ENCODE measurements around the gene SLC26A3.

Gene SLC26A3

DNA sequence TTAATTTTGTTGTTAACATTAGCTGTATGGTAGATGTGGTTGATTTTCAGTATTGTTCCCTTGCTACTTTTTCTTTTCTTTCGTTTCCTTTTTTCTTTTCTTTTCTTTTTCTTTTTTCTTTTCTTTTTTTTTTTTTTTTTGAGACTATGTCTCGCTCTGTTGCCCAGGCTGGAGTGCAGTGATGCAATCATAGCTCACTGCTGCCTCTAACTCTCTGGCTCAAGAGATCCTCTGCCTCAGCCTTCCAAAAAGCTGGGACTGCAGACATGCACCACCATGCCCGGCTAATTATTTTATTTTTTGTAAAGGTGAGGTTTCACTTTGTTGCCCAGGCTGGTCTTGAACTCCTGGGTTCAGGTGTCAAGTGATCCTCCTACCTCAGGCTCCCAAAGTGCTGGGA is 14.4 kb downstream of the SLC26A3 start:
- Histone ChIP-seq H3K4me2 (peak overlapping the region; percentile 27; the same call in 1 of the 2 replicates), H3K9me3 (no peaks in the 10 kb centered on the region), H3K4me3 (no peak overlapping the region), H3K36me3 (no peaks in the 10 kb centered on the region), H3K27ac (no peak overlapping the region), H3K9ac (no peak overlapping the region), H3K4me1 (peaks cover 8% of the 10 kb centered on the region; the same call in 1 of the 2 replicates), H3K27me3 (no peaks in the 10 kb centered on the region), H4K20me1 (no peaks in the 10 kb centered on the region)
- TF ChIP-seq Cebpa-rat (IDR thresholded peaks at IDR 0.05), result peak; percentile 80; the same call in 1 of the 2 replicates

DNA sequence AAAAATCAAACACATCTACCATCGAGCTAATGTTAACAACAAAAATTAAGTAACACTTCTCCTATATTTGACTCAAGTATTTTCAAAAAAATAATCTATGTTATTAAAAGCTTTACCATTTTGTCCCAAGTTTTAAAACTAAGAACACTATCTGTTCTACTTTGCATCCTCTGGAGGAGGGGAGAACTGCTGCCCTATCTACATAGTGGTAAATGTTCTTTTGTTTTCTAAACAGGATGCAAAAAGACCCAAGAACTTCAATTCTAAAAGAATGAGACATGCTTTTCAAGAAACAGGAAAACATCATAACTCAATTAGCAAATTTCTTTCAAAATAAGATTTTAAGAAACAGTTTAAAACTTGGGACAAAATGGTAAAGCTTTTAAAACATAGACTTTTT is 14.8 kb downstream of the SLC26A3 start:
- Histone ChIP-seq H3K27ac (no peak overlapping the region), H3K27me3 (no peaks in the 10 kb centered on the region), H3K9me3 (no peaks in the 10 kb centered on the region), H4K20me1 (no peaks in the 10 kb centered on the region), H3K4me3 (no peak overlapping the region), H3K4me2 (no peak overlapping the region), H3K4me1 (peaks cover 8% of the 10 kb centered on the region; the same call in 1 of the 2 replicates), H3K9ac (no peak overlapping the region), H3K36me3 (no peaks in the 10 kb centered on the region)
- no peak for TF ChIP-seq Cebpa-rat (IDR thresholded peaks at IDR 0.05)

DNA sequence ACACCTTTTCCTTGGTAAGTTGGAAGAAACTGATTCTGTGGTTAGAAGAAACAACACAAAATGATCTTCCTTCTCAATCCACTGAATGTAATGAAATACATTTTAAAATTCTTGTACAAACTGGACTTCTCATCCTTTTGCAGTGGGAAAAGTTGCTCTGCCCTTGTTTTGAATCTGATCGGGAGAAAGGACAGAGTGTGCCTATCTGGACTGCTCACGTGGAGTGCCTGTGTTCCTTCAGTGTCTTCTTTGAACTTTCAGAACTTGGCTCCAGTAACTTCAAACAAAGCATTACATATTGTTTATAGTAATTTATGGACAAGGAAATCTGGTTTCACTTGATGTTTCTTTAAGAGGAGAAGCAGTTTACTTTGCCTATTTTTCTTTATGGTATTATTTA is 17.1 kb downstream of the SLC26A3 start:
- Histone ChIP-seq H3K36me3 (no peaks in the 10 kb centered on the region), H3K4me2 (no peak overlapping the region), H3K4me1 (peaks cover 8% of the 10 kb centered on the region; the same call in 1 of the 2 replicates), H3K9me3 (no peaks in the 10 kb centered on the region), H3K27ac (no peak overlapping the region), H3K4me3 (no peak overlapping the region), H3K9ac (no peak overlapping the region), H3K27me3 (no peaks in the 10 kb centered on the region), H4K20me1 (no peaks in the 10 kb centered on the region)
- no peak for TF ChIP-seq Cebpa-rat (IDR thresholded peaks at IDR 0.05)

DNA sequence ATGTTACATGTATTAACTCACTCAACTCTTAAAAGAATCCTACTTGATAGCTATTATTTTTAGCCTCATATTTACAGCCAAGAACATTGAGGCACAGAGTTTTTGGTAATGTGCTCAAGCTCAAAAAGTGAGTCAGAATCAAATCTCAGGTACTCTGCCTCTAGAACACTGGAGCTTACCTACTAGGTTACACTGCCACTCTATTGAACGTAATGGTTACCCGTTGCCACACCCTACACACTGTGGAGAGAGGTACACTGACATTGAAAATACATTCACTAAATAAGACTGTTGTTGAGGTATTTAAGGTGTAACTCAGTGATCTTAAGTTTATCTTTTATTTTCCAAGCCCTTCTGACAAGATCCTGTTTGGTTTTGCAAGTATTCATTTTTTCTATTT is 17.9 kb downstream of the SLC26A3 start:
- Histone ChIP-seq H3K4me3 (no peak overlapping the region), H3K4me2 (no peak overlapping the region), H3K27me3 (no peaks in the 10 kb centered on the region), H4K20me1 (no peaks in the 10 kb centered on the region), H3K9me3 (no peaks in the 10 kb centered on the region), H3K9ac (no peak overlapping the region), H3K4me1 (peaks cover 8% of the 10 kb centered on the region; the same call in 1 of the 2 replicates), H3K36me3 (no peaks in the 10 kb centered on the region), H3K27ac (no peak overlapping the region)
- TF ChIP-seq Cebpa-rat (IDR thresholded peaks at IDR 0.05), result no peak

DNA sequence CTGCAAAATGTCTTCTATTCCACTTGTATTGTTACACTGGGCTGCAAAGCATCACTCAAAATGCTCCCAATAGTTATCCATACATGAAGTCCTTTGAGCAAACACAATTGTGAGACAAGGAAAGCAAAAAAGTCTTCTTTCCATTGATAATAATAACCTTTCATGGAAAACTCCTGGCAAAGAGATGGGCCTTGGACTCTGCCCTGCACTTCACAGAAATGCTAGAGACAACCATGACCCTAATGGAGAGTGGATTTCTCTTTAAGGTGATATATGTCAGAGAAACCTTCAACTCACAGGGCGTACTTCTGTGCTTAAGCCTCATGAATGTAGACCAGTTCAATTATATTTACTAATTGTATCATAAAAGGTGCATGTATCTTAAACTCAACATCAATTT is 19.4 kb downstream of the SLC26A3 start:
- Histone ChIP-seq H3K36me3 (no peaks in the 10 kb centered on the region), H3K27ac (no peak overlapping the region), H3K4me1 (peaks cover 4% of the 10 kb centered on the region; the same call in 1 of the 2 replicates), H3K9ac (no peak overlapping the region), H3K9me3 (no peaks in the 10 kb centered on the region), H4K20me1 (no peaks in the 10 kb centered on the region), H3K4me2 (no peak overlapping the region), H3K4me3 (no peak overlapping the region), H3K27me3 (no peaks in the 10 kb centered on the region)
- TF ChIP-seq Cebpa-rat (IDR thresholded peaks at IDR 0.05), result no peak

DNA sequence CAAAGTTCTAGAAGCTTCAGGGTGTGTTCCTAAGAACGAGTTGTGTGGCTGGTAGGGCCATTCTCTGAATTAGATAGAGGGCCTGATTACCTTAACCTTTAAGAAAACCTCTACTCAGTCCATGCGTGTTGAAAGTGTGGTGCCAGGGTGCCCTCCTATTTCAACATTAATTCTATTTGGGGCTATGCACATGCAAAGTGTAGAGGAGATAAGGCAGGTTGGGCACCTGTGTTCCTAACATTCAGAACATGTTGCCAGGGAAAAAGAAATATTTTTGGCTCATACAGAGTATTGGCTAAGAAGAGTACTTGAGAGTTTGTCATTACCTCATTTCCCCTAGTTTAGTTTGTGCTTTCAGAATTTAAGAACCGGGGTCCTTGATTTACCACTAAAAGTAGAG is 20.6 kb downstream of the SLC26A3 start:
- Histone ChIP-seq H3K4me3 (no peak overlapping the region), H3K27ac (no peak overlapping the region), H3K4me2 (no peak overlapping the region), H3K9ac (no peak overlapping the region), H3K27me3 (no peaks in the 10 kb centered on the region), H3K36me3 (no peaks in the 10 kb centered on the region), H3K9me3 (no peaks in the 10 kb centered on the region), H4K20me1 (no peaks in the 10 kb centered on the region), H3K4me1 (no peaks in the 10 kb centered on the region)
- no peak for TF ChIP-seq Cebpa-rat (IDR thresholded peaks at IDR 0.05)

DNA sequence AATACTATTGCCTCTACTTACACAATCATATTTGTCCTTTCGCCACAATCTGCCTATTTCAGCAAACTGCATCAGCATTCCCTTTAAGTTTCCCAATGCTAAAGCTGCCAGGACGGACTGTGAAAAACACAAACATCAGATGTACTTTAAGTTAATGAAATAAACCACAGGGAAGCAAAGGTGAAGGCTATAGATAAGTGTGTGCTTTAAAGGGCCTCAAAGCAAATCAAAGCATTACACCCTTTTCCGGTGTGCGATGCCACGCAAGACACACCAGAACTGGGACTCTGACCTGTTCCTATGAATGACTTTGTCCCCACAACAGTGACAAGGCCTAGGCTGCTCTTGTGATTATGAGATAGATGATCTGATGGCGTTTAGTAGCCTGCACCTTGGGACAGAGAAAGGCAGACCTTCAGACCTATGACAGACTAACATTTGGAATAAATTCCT is 23.4 kb downstream of the SLC26A3 start:
- no peak overlapping the region for H3K4me2 ChIP-seq
- H3K36me3 ChIP-seq, result no peaks in the 10 kb centered on the region
- no peak for TF ChIP-seq Cebpa-rat (IDR thresholded peaks at IDR 0.05)
- H3K9ac ChIP-seq, result no peak overlapping the region
- no peaks in the 10 kb centered on the region for H3K27me3 ChIP-seq
- no peaks in the 10 kb centered on the region for H4K20me1 ChIP-seq
- H3K4me1 ChIP-seq, result no peaks in the 10 kb centered on the region
- no peak overlapping the region for H3K4me3 ChIP-seq
- H3K9me3 ChIP-seq, result no peaks in the 10 kb centered on the region
- no peak overlapping the region for H3K27ac ChIP-seq

DNA sequence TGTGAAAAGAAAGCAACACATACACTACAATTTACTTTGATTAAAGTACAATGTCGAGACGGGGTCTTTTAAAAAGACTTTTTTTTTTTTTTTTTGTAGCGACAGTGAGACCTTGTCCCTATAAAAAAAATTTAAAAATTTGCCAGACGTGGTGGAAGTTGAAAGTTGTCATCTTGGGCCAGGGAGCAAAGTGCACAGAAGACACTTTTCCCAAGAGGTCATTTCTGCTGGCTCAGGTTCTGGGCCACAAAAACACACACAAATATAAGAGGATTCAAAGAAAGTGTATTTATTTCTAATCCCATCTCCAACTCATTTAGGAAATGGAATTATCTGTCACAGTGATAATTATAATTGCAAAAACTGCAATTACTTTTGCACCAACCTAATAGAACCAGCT is 24.7 kb downstream of the SLC26A3 start:
- Histone ChIP-seq H3K27ac (no peak overlapping the region), H3K4me1 (no peaks in the 10 kb centered on the region), H3K9ac (no peak overlapping the region), H3K9me3 (no peaks in the 10 kb centered on the region), H3K36me3 (no peaks in the 10 kb centered on the region), H4K20me1 (no peaks in the 10 kb centered on the region), H3K4me3 (no peak overlapping the region), H3K27me3 (no peaks in the 10 kb centered on the region), H3K4me2 (no peak overlapping the region)
- no peak for TF ChIP-seq Cebpa-rat (IDR thresholded peaks at IDR 0.05)

DNA sequence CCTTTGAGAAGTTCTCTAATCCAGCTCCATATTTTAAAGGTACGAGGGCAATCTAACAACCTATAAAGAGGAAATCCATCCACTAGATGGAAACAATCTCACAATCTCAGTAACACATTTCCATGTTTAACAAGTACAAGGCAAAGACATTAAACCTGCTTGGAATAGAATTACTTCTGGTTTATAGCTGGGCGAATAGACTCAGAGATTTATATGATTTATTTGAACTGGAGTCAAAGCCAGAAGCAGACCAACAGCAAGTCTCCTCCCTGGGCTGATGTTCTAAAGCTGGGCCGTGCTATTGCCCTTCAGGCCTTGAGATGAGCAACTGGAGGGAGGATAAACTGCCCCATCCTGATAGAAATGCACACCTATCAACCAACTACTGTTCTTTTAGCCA is 25.3 kb downstream of the SLC26A3 start:
- H3K36me3 ChIP-seq, result no peaks in the 10 kb centered on the region
- no peaks in the 10 kb centered on the region for H3K4me1 ChIP-seq
- H3K27me3 ChIP-seq, result no peaks in the 10 kb centered on the region
- H3K9ac ChIP-seq, result no peak overlapping the region
- no peak overlapping the region for H3K4me3 ChIP-seq
- H3K9me3 ChIP-seq, result no peaks in the 10 kb centered on the region
- TF ChIP-seq Cebpa-rat (IDR thresholded peaks at IDR 0.05), result no peak
- no peak overlapping the region for H3K27ac ChIP-seq
- no peak overlapping the region for H3K4me2 ChIP-seq
- no peaks in the 10 kb centered on the region for H4K20me1 ChIP-seq

DNA sequence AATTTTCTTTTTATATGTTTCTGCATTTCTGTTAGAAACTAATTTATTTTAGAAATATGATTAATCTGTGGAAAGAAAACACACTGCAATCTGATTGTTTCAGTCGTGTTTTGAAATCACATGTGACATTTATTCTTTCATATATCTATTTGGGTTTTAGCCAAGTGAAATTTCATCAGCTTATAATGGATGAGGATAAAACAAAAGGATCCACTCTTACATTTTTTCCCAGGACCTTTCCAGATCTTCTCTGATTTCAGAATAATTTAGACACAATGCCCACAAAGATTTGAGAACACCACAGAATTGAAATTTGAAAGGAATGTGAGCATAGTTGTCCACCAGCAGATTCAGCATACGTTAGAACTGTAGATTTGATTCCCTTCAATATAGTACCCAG is 30.0 kb downstream of the SLC26A3 start:
- Histone ChIP-seq H3K36me3 (no peaks in the 10 kb centered on the region), H3K9ac (no peak overlapping the region), H3K27ac (no peak overlapping the region), H3K4me3 (no peak overlapping the region), H3K27me3 (no peaks in the 10 kb centered on the region), H3K9me3 (no peaks in the 10 kb centered on the region), H3K4me2 (no peak overlapping the region), H4K20me1 (no peaks in the 10 kb centered on the region), H3K4me1 (no peaks in the 10 kb centered on the region)
- no peak for TF ChIP-seq Cebpa-rat (IDR thresholded peaks at IDR 0.05)

DNA sequence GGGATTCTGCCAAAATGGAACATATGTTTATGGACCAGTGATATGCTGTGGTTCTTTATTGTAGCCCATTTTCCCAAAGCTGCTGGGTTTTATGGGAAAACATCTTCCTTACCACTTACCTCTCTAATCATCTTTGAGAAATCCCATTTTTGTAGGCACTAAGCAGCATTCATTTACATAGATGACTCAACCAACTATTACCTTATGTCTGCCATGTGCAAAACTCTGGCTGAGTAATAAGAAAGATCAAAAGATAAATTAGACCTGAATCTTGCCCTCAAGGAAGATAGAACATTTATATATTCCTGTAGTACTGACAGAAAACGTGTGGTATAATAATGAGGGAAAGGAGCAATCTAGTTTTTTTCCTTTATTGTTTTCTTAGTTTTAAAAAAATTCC is 34.8 kb downstream of the SLC26A3 start:
- H3K36me3 ChIP-seq, result no peaks in the 10 kb centered on the region
- no peaks in the 10 kb centered on the region for H4K20me1 ChIP-seq
- H3K27ac ChIP-seq, result no peak overlapping the region
- no peaks in the 10 kb centered on the region for H3K4me1 ChIP-seq
- H3K9ac ChIP-seq, result no peak overlapping the region
- no peak overlapping the region for H3K4me2 ChIP-seq
- H3K9me3 ChIP-seq, result no peaks in the 10 kb centered on the region
- H3K27me3 ChIP-seq, result no peaks in the 10 kb centered on the region
- no peak for TF ChIP-seq Cebpa-rat (IDR thresholded peaks at IDR 0.05)
- H3K4me3 ChIP-seq, result no peak overlapping the region
